WERI-Rb-1 (cell line): ENCODE results near the gene BAZ1A.

Experiments
- DNase-seq: peaks from one replicate; pipeline ENCODE4 v3.0.0-alpha.2; 2020
- H3K27ac ChIP-seq: fragments of 250-450 bp; sonication (Bioruptor Pico); 2 replicates; pipeline ENCODE4 v1.5.1; 2020; ENCODE audit warnings: mild to moderate bottlenecking, moderate library complexity
- H3K27me3 ChIP-seq: fragments of 250-450 bp; sonication (Bioruptor Pico); 2 replicates; pipeline ENCODE4 v1.5.1; 2021; ENCODE audit warnings: mild to moderate bottlenecking, low read depth, moderate library complexity; ENCODE audit not compliant: insufficient read depth, severe bottlenecking
- H3K36me3 ChIP-seq: fragments of 250-450 bp; sonication (Bioruptor Pico); 2 replicates; pipeline ENCODE4 v1.5.1; 2020; ENCODE audit warnings: mild to moderate bottlenecking, moderate library complexity
- H3K4me3 ChIP-seq: 2 replicates; pipeline ENCODE4 v1.5.1; 2011; ENCODE audit warnings: low read depth, mild to moderate bottlenecking, control low read depth, low read length
- H3K9me3 ChIP-seq: fragments of 250-450 bp; sonication (Bioruptor Pico); 2 replicates; pipeline ENCODE4 v1.5.1; 2021; ENCODE audit warnings: mild to moderate bottlenecking, moderate library complexity; ENCODE audit not compliant: severe bottlenecking
- CTCF ChIP-seq: IDR thresholded peaks from 2 replicates; pipeline ENCODE4 v1.5.1; 2011; ENCODE audit warnings: low read depth, mild to moderate bottlenecking, control low read depth, inconsistent platforms, low read length

BAZ1A gene

GRCh38 chr14:34776611-34777010, 98.5 kb downstream of the BAZ1A start:
- Histone ChIP-seq H3K36me3 (peaks cover 81% of the 10 kb centered on the region), H3K4me3 (no peak overlapping the region), H3K9me3 (no peaks in the 10 kb centered on the region), H3K27ac (no peak overlapping the region), H3K27me3 (no peaks in the 10 kb centered on the region)
- DNase-seq = no peak
- no peak for TF ChIP-seq CTCF

GRCh38 chr14:34775922-34776321, 99.2 kb downstream of the BAZ1A start:
- Histone ChIP-seq H3K4me3 (no peak overlapping the region), H3K27me3 (no peaks in the 10 kb centered on the region), H3K9me3 (no peaks in the 10 kb centered on the region), H3K36me3 (peaks cover 82% of the 10 kb centered on the region), H3K27ac (no peak overlapping the region)
- DNase-seq = no peak
- no peak for TF ChIP-seq CTCF

- H3K36me3 ChIP-seq = peaks cover 82% of the 10 kb centered on the region
- DNase-seq = no peak
- H3K27me3 ChIP-seq = no peaks in the 10 kb centered on the region
- no peaks in the 10 kb centered on the region for H3K9me3 ChIP-seq
- no peak overlapping the region for H3K4me3 ChIP-seq
- no peak for TF ChIP-seq CTCF
- no peak overlapping the region for H3K27ac ChIP-seq
These were observed 99.8 kb downstream of the BAZ1A start for GRCh38 chr14:34775342-34775741.

- Histone ChIP-seq H3K36me3 (peaks cover 72% of the 10 kb centered on the region), H3K4me3 (no peak overlapping the region), H3K27ac (no peak overlapping the region), H3K9me3 (no peaks in the 10 kb centered on the region), H3K27me3 (no peaks in the 10 kb centered on the region)
- DNase-seq = no peak
- TF ChIP-seq CTCF = no peak
These were observed 104.3 kb downstream of the BAZ1A start for GRCh38 chr14:34770901-34771300.

GRCh38 chr14:34766606-34767005, 108.6 kb downstream of the BAZ1A start:
- Histone ChIP-seq H3K27me3 (no peaks in the 10 kb centered on the region), H3K36me3 (peaks cover 75% of the 10 kb centered on the region), H3K27ac (no peak overlapping the region), H3K4me3 (no peak overlapping the region), H3K9me3 (no peaks in the 10 kb centered on the region)
- no peak for DNase-seq
- TF ChIP-seq CTCF = no peak

- no peak overlapping the region for H3K4me3 ChIP-seq
- no peaks in the 10 kb centered on the region for H3K9me3 ChIP-seq
- peaks cover 75% of the 10 kb centered on the region for H3K36me3 ChIP-seq
- TF ChIP-seq CTCF = no peak
- H3K27ac ChIP-seq = no peak overlapping the region
- no peak for DNase-seq
- H3K27me3 ChIP-seq = no peaks in the 10 kb centered on the region
These were observed 109.1 kb downstream of the BAZ1A start for GRCh38 chr14:34766060-34766459.
